ENCODE results near the gene PEX19.

PEX19 gene

GRCh38 chr1:160300173-160300572, 15.2 kb upstream of the PEX19 start:
- no peak overlapping the region for H2BK5ac ChIP-seq (ENCODE audit: low read length)
- no peaks in the 10 kb centered on the region for H3K9me3 ChIP-seq (replicated peaks in 1 of 2; ENCODE audit: control insufficient read depth in 2 of 2, insufficient read depth in 1 of 2, low read depth in 1 of 2, low read length in 2 of 2)
- no peaks in the 10 kb centered on the region for H3K79me1 ChIP-seq (ENCODE audit: low read depth, low read length)
- no peak overlapping the region for H2AFZ ChIP-seq (ENCODE audit: low read length)
- no peak overlapping the region for H3K18ac ChIP-seq (ENCODE audit: low read length)
- no peak overlapping the region for H2BK120ac ChIP-seq (ENCODE audit: low read depth, low read length)
- H3K14ac ChIP-seq (ENCODE audit: low read length): no peak overlapping the region
- H3K9ac ChIP-seq (ENCODE audit: low read depth, low read length, poor library complexity): no peak overlapping the region
- no CpG with 5 or more reads among the region's 7 CpGs for WGBS, 2 donors (ENCODE audit: extremely low coverage in 2 of 2, insufficient read length in 2 of 2, insufficient replicate concordance in 1 of 2)
- H3K27me3 ChIP-seq (ENCODE audit: control insufficient read depth in 3 of 3, insufficient read depth in 3 of 3, low read depth in 1 of 3, low read length in 3 of 3): no peaks in the 10 kb centered on the region
- H3K4me3 ChIP-seq (ENCODE audit: low read length in 2 of 2): no peak overlapping the region
- H4K8ac ChIP-seq (ENCODE audit: low read depth, low read length): no peak overlapping the region
- no peak overlapping the region for H3K4me2 ChIP-seq (ENCODE audit: insufficient read depth, low read length, poor library complexity, severe bottlenecking)
- H2AK5ac ChIP-seq (ENCODE audit: low read depth, low read length): no peak overlapping the region
- no peak overlapping the region for H3K27ac ChIP-seq (replicated peaks; ENCODE audit: low read length)
- H3K4ac ChIP-seq (ENCODE audit: low read length): no peak overlapping the region
- no peaks in the 10 kb centered on the region for H3K4me1 ChIP-seq (ENCODE audit: control insufficient read depth in 2 of 2, insufficient read depth in 1 of 2, low read depth in 1 of 2, low read length in 2 of 2)
- no peak overlapping the region for H4K91ac ChIP-seq (ENCODE audit: low read depth, low read length, poor library complexity)
- DNase-seq (ENCODE audit: low spot score): no peak
- no peak overlapping the region for H2BK15ac ChIP-seq (ENCODE audit: low read length)
- peaks cover 25 to 96% of the 10 kb centered on the region in 2 donors for H3K36me3 ChIP-seq (replicated peaks in 1 of 2; ENCODE audit: control insufficient read depth in 2 of 2, insufficient read depth in 2 of 2, low read length in 2 of 2)
- no peak overlapping the region for H3K23ac ChIP-seq (ENCODE audit: low read depth, low read length, poor library complexity)
- H2BK12ac ChIP-seq (ENCODE audit: low read length): no peak overlapping the region

GRCh38 chr1:160296036-160296435, 11.1 kb upstream of the PEX19 start:
- H4K8ac ChIP-seq (ENCODE audit: low read depth, low read length): no peak overlapping the region
- H2BK15ac ChIP-seq (ENCODE audit: low read length): no peak overlapping the region
- H3K79me1 ChIP-seq (ENCODE audit: low read depth, low read length): no peaks in the 10 kb centered on the region
- no peak overlapping the region for H3K9ac ChIP-seq (ENCODE audit: low read depth, low read length, poor library complexity)
- peaks cover 53 to 99% of the 10 kb centered on the region in 2 donors for H3K36me3 ChIP-seq (replicated peaks in 1 of 2; ENCODE audit: control insufficient read depth in 2 of 2, insufficient read depth in 2 of 2, low read length in 2 of 2)
- H3K14ac ChIP-seq (ENCODE audit: low read length): no peak overlapping the region
- H3K27me3 ChIP-seq (ENCODE audit: control insufficient read depth in 3 of 3, insufficient read depth in 3 of 3, low read depth in 1 of 3, low read length in 3 of 3): no peaks in the 10 kb centered on the region
- no peak overlapping the region for H3K27ac ChIP-seq (replicated peaks; ENCODE audit: low read length)
- H3K18ac ChIP-seq (ENCODE audit: low read length): no peak overlapping the region
- H3K4ac ChIP-seq (ENCODE audit: low read length): no peak overlapping the region
- H3K4me2 ChIP-seq (ENCODE audit: insufficient read depth, low read length, poor library complexity, severe bottlenecking): no peak overlapping the region
- H3K4me1 ChIP-seq (ENCODE audit: control insufficient read depth in 2 of 2, insufficient read depth in 1 of 2, low read depth in 1 of 2, low read length in 2 of 2): no peaks in the 10 kb centered on the region
- no peak for DNase-seq (ENCODE audit: low spot score)
- H2AFZ ChIP-seq (ENCODE audit: low read length): no peak overlapping the region
- H4K91ac ChIP-seq (ENCODE audit: low read depth, low read length, poor library complexity): no peak overlapping the region
- H3K9me3 ChIP-seq (replicated peaks in 1 of 2; ENCODE audit: control insufficient read depth in 2 of 2, insufficient read depth in 1 of 2, low read depth in 1 of 2, low read length in 2 of 2): no peaks in the 10 kb centered on the region
- no peak overlapping the region for H3K23ac ChIP-seq (ENCODE audit: low read depth, low read length, poor library complexity)
- no peak overlapping the region for H2AK5ac ChIP-seq (ENCODE audit: low read depth, low read length)
- WGBS, 2 donors (ENCODE audit: extremely low coverage in 2 of 2, insufficient read length in 2 of 2, insufficient replicate concordance in 1 of 2): no CpG with 5 or more reads among the region's 1 CpG
- no peak overlapping the region for H3K4me3 ChIP-seq (ENCODE audit: low read length in 2 of 2)
- no peak overlapping the region for H2BK120ac ChIP-seq (ENCODE audit: low read depth, low read length)
- H2BK12ac ChIP-seq (ENCODE audit: low read length): no peak overlapping the region
- H2BK5ac ChIP-seq (ENCODE audit: low read length): no peak overlapping the region

DNA sequence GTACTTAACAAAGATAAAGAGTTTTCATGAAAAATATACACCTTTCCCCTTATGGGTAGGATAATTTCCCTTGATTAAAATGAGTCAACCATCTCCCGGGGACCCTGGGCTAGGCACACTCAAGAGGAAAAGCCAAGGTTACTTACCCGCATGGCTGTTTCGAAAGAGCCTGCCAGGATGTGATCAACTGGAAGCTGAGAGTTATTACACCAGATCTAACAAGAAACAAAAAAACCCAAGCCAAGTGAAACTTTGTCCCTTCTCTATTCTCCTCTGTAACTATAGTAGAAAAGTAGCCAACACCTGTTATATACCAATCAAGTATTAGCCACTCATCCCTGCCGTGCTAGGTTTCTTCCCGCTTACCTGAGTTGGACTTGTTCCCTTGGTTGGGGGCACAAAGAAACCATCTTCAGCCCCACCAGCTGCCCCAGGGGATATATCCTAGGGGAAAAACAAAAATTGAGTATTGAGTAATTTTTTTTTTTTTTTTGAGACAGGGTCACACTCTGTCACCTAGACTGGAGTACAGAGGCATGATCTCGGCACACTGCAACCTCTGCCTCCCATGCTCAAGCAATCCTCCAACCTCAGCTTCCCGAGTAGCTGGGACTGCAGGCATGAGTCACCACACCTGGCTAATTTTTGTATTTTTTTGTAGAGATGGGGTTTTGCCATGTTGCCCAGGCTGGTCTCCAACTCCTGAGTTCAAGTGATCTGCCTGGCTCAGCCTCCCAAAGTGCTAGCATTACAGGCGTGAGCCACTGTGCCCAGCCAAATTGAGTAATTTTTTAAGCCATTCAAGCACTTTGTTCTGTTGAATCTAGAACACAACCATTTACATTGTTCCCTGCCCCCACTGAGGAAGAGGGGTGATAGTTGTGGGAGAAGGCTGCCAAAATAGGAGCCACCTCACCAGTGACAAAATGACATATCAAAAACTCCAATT, 8.4 kb upstream of the PEX19 start:
- Histone ChIP-seq H3K27me3 (ENCODE audit: control insufficient read depth in 3 of 3, insufficient read depth in 3 of 3, low read depth in 1 of 3, low read length in 3 of 3) (no peaks in the 10 kb centered on the region), H2BK120ac (ENCODE audit: low read depth, low read length) (no peak overlapping the region), H3K9me3 (replicated peaks in 1 of 2; ENCODE audit: control insufficient read depth in 2 of 2, insufficient read depth in 1 of 2, low read depth in 1 of 2, low read length in 2 of 2) (no peaks in the 10 kb centered on the region), H3K14ac (ENCODE audit: low read length) (no peak overlapping the region), H3K4me1 (ENCODE audit: control insufficient read depth in 2 of 2, insufficient read depth in 1 of 2, low read depth in 1 of 2, low read length in 2 of 2) (no peaks in the 10 kb centered on the region), H3K36me3 (replicated peaks in 1 of 2; ENCODE audit: control insufficient read depth in 2 of 2, insufficient read depth in 2 of 2, low read length in 2 of 2) (peaks cover 61 to 100% of the 10 kb centered on the region in 2 donors), H3K18ac (ENCODE audit: low read length) (no peak overlapping the region), H3K9ac (ENCODE audit: low read depth, low read length, poor library complexity) (no peak overlapping the region), H3K4me3 (ENCODE audit: low read length in 2 of 2) (no peak overlapping the region), H2AK5ac (ENCODE audit: low read depth, low read length) (no peak overlapping the region), H3K23ac (ENCODE audit: low read depth, low read length, poor library complexity) (no peak overlapping the region), H2BK12ac (ENCODE audit: low read length) (no peak overlapping the region), H2AFZ (ENCODE audit: low read length) (no peak overlapping the region), H2BK15ac (ENCODE audit: low read length) (no peak overlapping the region), H3K4ac (ENCODE audit: low read length) (no peak overlapping the region), H3K79me1 (ENCODE audit: low read depth, low read length) (no peaks in the 10 kb centered on the region), H3K27ac (replicated peaks; ENCODE audit: low read length) (no peak overlapping the region), H4K91ac (ENCODE audit: low read depth, low read length, poor library complexity) (no peak overlapping the region), H3K4me2 (ENCODE audit: insufficient read depth, low read length, poor library complexity, severe bottlenecking) (no peak overlapping the region), H4K8ac (ENCODE audit: low read depth, low read length) (no peak overlapping the region), H2BK5ac (ENCODE audit: low read length) (no peak overlapping the region)
- no CpG with 5 or more reads among the region's 8 CpGs for WGBS, 2 donors (ENCODE audit: extremely low coverage in 2 of 2, insufficient read length in 2 of 2, insufficient replicate concordance in 1 of 2)
- no peak for DNase-seq (ENCODE audit: low spot score)

DNA sequence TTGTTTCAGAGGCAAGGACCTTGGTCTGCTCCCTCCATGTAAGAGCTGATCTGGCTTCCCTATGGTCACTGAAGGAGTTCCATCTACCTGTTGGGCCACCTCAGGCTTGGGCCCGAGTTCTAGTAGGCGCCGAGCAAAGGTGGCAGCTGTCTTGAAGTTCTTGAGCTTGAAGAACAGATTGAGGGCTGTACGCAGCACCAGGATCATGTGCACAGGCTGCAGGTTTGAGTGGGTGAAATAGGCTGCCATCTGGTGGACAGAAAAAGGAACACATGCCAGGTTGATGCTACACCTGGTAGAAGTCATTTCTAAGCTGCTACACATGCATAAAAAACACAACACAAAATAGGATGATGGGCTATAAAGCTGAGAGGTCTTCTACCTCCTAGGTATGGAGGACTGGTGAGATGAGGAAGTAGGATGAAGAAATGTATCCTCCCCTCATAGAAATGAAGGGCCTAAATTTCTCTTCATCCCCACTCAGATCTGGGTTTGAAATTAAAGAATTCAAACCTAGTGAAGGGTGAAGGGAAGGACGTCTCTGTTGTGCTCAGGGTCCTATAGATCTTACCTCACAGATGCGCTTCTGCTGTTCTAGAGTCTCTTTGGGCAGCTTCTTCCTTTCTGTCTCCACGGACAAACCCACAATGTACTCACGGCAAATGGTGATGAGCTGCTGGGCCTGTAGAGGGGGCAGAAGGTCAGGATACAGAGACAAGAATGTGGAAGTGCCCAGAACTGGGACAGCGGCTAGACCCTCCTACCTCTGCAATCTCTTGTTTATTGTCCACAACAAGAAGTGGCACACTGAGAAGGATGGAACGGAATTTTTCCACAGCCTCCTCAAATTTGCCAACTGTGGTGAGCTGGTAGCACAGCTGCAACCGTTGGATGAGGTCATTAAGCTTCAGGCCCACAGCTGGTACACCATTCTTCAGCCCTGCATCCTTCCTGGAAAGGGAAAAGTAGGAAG, 6.6 kb upstream of the PEX19 start:
- no CpG with 5 or more reads among the region's 11 CpGs for WGBS, 2 donors (ENCODE audit: extremely low coverage in 2 of 2, insufficient read length in 2 of 2, insufficient replicate concordance in 1 of 2)
- Histone ChIP-seq H2AFZ (ENCODE audit: low read length) (no peak overlapping the region), H3K9ac (ENCODE audit: low read depth, low read length, poor library complexity) (no peak overlapping the region), H3K4me2 (ENCODE audit: insufficient read depth, low read length, poor library complexity, severe bottlenecking) (no peak overlapping the region), H3K18ac (ENCODE audit: low read length) (no peak overlapping the region), H3K4ac (ENCODE audit: low read length) (no peak overlapping the region), H2BK15ac (ENCODE audit: low read length) (no peak overlapping the region), H2BK120ac (ENCODE audit: low read depth, low read length) (no peak overlapping the region), H3K23ac (ENCODE audit: low read depth, low read length, poor library complexity) (no peak overlapping the region), H2BK5ac (ENCODE audit: low read length) (no peak overlapping the region), H3K27ac (replicated peaks; ENCODE audit: low read length) (no peak overlapping the region), H3K79me1 (ENCODE audit: low read depth, low read length) (no peaks in the 10 kb centered on the region), H3K14ac (ENCODE audit: low read length) (no peak overlapping the region), H3K4me1 (ENCODE audit: control insufficient read depth in 2 of 2, insufficient read depth in 1 of 2, low read depth in 1 of 2, low read length in 2 of 2) (no peaks in the 10 kb centered on the region), H2AK5ac (ENCODE audit: low read depth, low read length) (no peak overlapping the region), H4K8ac (ENCODE audit: low read depth, low read length) (no peak overlapping the region), H3K4me3 (ENCODE audit: low read length in 2 of 2) (no peak overlapping the region), H3K27me3 (ENCODE audit: control insufficient read depth in 3 of 3, insufficient read depth in 3 of 3, low read depth in 1 of 3, low read length in 3 of 3) (no peaks in the 10 kb centered on the region), H3K9me3 (replicated peaks in 1 of 2; ENCODE audit: control insufficient read depth in 2 of 2, insufficient read depth in 1 of 2, low read depth in 1 of 2, low read length in 2 of 2) (no peaks in the 10 kb centered on the region), H2BK12ac (ENCODE audit: low read length) (no peak overlapping the region), H4K91ac (ENCODE audit: low read depth, low read length, poor library complexity) (no peak overlapping the region), H3K36me3 (replicated peaks in 1 of 2; ENCODE audit: control insufficient read depth in 2 of 2, insufficient read depth in 2 of 2, low read length in 2 of 2) (peaks cover 52 to 87% of the 10 kb centered on the region in 2 donors)
- DNase-seq (ENCODE audit: low spot score): peak; percentile 42

All from neuronal stem cell (in vitro differentiated cells).